ENCODE measurements around the gene PIK3C2G.
"Not testable (repeated sequence)": the region's sequence is repeated elsewhere in the genome, so short reads cannot be mapped to it uniquely, and the experiment has no call there.

The PIK3C2G gene

GRCh38 chr12:18476861-18477260, 215.5 kb downstream of the PIK3C2G start:
- DNase-seq = no peak

- DNase-seq = no peak
Measured at GRCh38 chr12:18479256-18479655, 217.9 kb downstream of the PIK3C2G start.

- no peak for DNase-seq
Measured at GRCh38 chr12:18482601-18483120, 221.3 kb downstream of the PIK3C2G start.

- DNase-seq = no peak
Measured at GRCh38 chr12:18483698-18484325, 222.5 kb downstream of the PIK3C2G start.

GRCh38 chr12:18486036-18486435, 224.7 kb downstream of the PIK3C2G start:
- DNase-seq = no peak

- DNase-seq = no peak
Measured at GRCh38 chr12:18487509-18487908, 226.2 kb downstream of the PIK3C2G start.

GRCh38 chr12:18492372-18493025, 231.2 kb downstream of the PIK3C2G start:
- DNase-seq = no peak

- DNase-seq = no peak
Measured at GRCh38 chr12:18496156-18496555, 234.8 kb downstream of the PIK3C2G start.

GRCh38 chr12:18500160-18500574, 238.8 kb downstream of the PIK3C2G start:
- peak; percentile 60 for DNase-seq

GRCh38 chr12:18500736-18501135, 239.4 kb downstream of the PIK3C2G start:
- DNase-seq = not testable (repeated sequence)

GRCh38 chr12:18502422-18502968, 241.2 kb downstream of the PIK3C2G start:
- DNase-seq = no peak

GRCh38 chr12:18521461-18521860, 260.1 kb downstream of the PIK3C2G start:
- DNase-seq = peak; percentile 60

GRCh38 chr12:18522806-18523205, 261.5 kb downstream of the PIK3C2G start:
- DNase-seq = no peak

- not testable (repeated sequence) for DNase-seq
Measured at GRCh38 chr12:18542497-18542896, 281.2 kb downstream of the PIK3C2G start.

- DNase-seq = no peak
Measured at GRCh38 chr12:18546399-18546798, 285.1 kb downstream of the PIK3C2G start.

- DNase-seq = no peak
Measured at GRCh38 chr12:18549598-18549997, 288.3 kb downstream of the PIK3C2G start.

- no peak for DNase-seq
Measured at GRCh38 chr12:18551106-18551505, 289.8 kb downstream of the PIK3C2G start.

GRCh38 chr12:18551701-18552100, 290.4 kb downstream of the PIK3C2G start:
- DNase-seq = no peak

- no peak for DNase-seq
Measured at GRCh38 chr12:18552829-18553228, 291.5 kb downstream of the PIK3C2G start.

- DNase-seq = no peak
Measured at GRCh38 chr12:18556161-18556560, 294.8 kb downstream of the PIK3C2G start.

GRCh38 chr12:18559242-18559641, 297.9 kb downstream of the PIK3C2G start:
- DNase-seq = no peak

- DNase-seq = no peak
Measured at GRCh38 chr12:18562531-18562930, 301.2 kb downstream of the PIK3C2G start.

GRCh38 chr12:18564306-18564705, 303.0 kb downstream of the PIK3C2G start:
- DNase-seq = no peak

- no peak for DNase-seq
Measured at GRCh38 chr12:18567787-18568186, 306.5 kb downstream of the PIK3C2G start.
